ENCODE results near the gene RBPMS2. TPM values are rescaled to one million over a fixed set of nuclear protein-coding genes. Genes with fewer than 3 reads are reported as not detected.
"Not testable (repeated sequence)": the region's sequence is repeated elsewhere in the genome, so short reads cannot be mapped to it uniquely, and the experiment has no call there.

The RBPMS2 gene
- 0.11 TPM in 1 of 2 replicates, not detected in the other for total RNA-seq (2014; rRNA removed; shearing (Covaris generic))

DNA sequence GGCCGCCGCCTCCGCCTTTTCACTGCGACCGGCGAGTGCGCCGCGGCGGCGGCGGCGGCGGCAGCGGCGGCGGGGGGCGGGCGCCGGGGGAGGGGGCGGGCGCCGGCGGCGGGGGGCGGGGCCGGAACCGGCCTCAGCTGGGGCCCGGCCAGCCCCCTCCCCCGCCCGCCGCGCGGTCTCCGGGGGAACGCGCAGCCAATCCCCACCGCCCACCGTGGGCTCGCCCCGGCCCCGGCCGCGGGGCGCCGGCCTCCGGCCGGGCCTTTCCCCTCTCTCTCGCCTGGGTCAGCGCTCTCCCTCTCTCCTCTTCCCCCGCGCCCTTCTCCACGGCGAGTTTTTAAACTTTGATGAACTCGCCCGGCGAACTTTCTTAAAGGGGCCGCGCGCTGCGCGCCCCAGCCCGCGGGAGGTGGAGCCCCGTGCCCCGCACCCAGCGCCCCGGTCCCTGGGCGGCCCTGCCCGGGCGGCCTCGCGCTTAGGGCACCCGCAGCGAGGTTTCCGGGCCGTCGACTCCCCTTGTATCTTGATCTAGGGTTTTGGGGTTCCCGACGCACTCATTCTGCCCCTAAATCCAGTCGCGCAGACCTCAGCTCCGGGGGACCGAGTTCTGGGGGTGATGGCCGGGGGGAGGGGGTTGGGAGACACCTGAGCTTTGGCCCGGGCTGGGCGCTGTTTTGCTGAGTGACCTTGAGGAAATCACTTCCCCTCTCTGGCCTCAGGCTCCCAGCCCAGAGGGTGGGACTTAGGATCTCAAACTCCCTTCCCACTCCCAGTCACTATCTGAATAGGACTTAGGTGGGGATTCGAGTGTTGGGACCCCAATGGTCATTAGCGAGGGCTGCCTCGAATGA, at the start of gene RBPMS2:
Gene RBPMS2 (minus strand): TSS at position 39 of the 851 bp plus-strand sequence. CDS start 270 bp downstream, outside the sequence.
- H3K27ac ChIP-seq, result no peak within 1 kb of the TSS
- H3K36me3 ChIP-seq, result no peaks in the 10 kb centered on the region
- 0 out of 2 replicates have a peak, but pooled peaks cover 2% of the 10 kb centered on the region for H3K9me3 ChIP-seq (replicated peaks)
- H3K4me1 ChIP-seq (replicated peaks), result peaks cover 12% of the 10 kb centered on the region
- peak within 1 kb of the TSS; percentile 47 for H3K4me3 ChIP-seq
- DNase-seq (ENCODE audit: low read depth in 1 of 2, low spot score in 2 of 2), result no peak
- H3K27me3 ChIP-seq (replicated peaks), result peaks cover 19% of the 10 kb centered on the region

- peaks cover 35% of the 10 kb centered on the region for H3K36me3 ChIP-seq
- H3K9me3 ChIP-seq (replicated peaks), result no peaks in the 10 kb centered on the region
- no peaks in the 10 kb centered on the region for H3K27me3 ChIP-seq (replicated peaks)
- H3K4me1 ChIP-seq (replicated peaks), result peaks cover 31% of the 10 kb centered on the region
- H3K27ac ChIP-seq, result peak overlapping the region; percentile 51
- H3K4me3 ChIP-seq, result peak overlapping the region; percentile 48
- DNase-seq (ENCODE audit: low read depth in 1 of 2, low spot score in 2 of 2), result no peak
Measured at GRCh38 chr15:64824929-64825430, 49.6 kb upstream of the RBPMS2 start.

GRCh38 chr15:64816452-64816851, 41.1 kb upstream of the RBPMS2 start:
- no peak overlapping the region for H3K4me3 ChIP-seq
- H3K4me1 ChIP-seq (replicated peaks), result no peaks in the 10 kb centered on the region
- no peak overlapping the region for H3K27ac ChIP-seq
- H3K36me3 ChIP-seq, result peaks cover 57% of the 10 kb centered on the region
- no peak for DNase-seq (ENCODE audit: low read depth in 1 of 2, low spot score in 2 of 2)
- H3K27me3 ChIP-seq (replicated peaks), result no peaks in the 10 kb centered on the region
- no peaks in the 10 kb centered on the region for H3K9me3 ChIP-seq (replicated peaks)

- peaks cover 44% of the 10 kb centered on the region for H3K36me3 ChIP-seq
- not testable (repeated sequence) for DNase-seq (ENCODE audit: low read depth in 1 of 2, low spot score in 2 of 2); H3K9me3 ChIP-seq (replicated peaks); H3K4me1 ChIP-seq (replicated peaks); H3K4me3 ChIP-seq; H3K27ac ChIP-seq; H3K27me3 ChIP-seq (replicated peaks)
Measured at GRCh38 chr15:64814965-64815364, 39.6 kb upstream of the RBPMS2 start.

- not testable (repeated sequence) for H3K4me3 ChIP-seq; H3K27ac ChIP-seq; H3K9me3 ChIP-seq (replicated peaks); DNase-seq (ENCODE audit: low read depth in 1 of 2, low spot score in 2 of 2); H3K27me3 ChIP-seq (replicated peaks); H3K4me1 ChIP-seq (replicated peaks)
- H3K36me3 ChIP-seq, result peaks cover 37% of the 10 kb centered on the region
Measured at GRCh38 chr15:64814283-64814682, 38.9 kb upstream of the RBPMS2 start.

- H3K4me3 ChIP-seq, result no peak overlapping the region
- peaks cover 25% of the 10 kb centered on the region for H3K36me3 ChIP-seq
- no peak for DNase-seq (ENCODE audit: low read depth in 1 of 2, low spot score in 2 of 2)
- H3K27ac ChIP-seq, result no peak overlapping the region
- no peaks in the 10 kb centered on the region for H3K27me3 ChIP-seq (replicated peaks)
- no peaks in the 10 kb centered on the region for H3K9me3 ChIP-seq (replicated peaks)
- H3K4me1 ChIP-seq (replicated peaks), result 0 out of 2 replicates have a peak, but pooled peaks cover 4% of the 10 kb centered on the region
Measured at GRCh38 chr15:64813075-64813474, 37.7 kb upstream of the RBPMS2 start.

DNA sequence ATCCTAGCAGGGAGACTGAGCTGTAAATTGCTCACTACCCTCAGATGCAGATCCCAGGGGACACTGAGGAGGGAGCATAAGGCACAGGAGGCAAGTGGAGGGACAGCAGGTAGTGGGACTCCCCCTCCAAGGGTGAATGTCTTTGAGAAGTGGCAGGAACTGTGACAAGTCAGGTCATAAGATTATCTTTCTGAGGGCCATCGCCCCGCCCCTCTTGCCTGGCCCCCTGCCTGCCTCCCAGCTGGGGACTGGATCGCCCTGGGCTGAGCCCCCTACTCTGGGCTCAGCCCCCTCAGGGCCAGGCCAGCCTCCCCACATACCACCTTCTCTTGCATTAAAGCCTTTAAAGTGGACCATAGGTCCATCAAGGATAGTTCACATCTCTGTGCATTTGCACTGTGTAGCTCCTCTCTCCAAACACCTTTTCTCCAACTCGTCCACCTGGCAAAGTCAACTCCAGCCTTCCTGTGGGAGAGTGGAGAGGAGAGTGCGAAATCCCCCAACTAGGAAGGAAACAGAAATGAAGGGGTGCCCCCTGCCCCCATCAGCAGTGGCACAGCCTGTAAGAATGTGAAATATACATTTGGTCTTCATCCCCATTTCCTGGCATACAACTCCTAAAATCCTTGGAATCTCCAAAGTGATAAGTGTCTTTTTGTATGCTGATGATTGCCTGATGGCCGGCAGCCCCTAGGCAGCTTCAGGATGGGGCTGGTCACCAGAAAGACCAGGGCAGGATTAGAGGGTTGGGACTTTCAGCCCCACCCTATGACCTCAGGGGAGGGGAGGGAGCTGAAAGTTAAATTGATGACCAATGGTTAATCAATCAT, 35.3 kb upstream of the RBPMS2 start:
- H3K27ac ChIP-seq, result no peak overlapping the region
- 0 out of 2 replicates have a peak, but pooled peaks cover 4% of the 10 kb centered on the region for H3K4me1 ChIP-seq (replicated peaks)
- DNase-seq (ENCODE audit: low read depth in 1 of 2, low spot score in 2 of 2), result no peak

DNA sequence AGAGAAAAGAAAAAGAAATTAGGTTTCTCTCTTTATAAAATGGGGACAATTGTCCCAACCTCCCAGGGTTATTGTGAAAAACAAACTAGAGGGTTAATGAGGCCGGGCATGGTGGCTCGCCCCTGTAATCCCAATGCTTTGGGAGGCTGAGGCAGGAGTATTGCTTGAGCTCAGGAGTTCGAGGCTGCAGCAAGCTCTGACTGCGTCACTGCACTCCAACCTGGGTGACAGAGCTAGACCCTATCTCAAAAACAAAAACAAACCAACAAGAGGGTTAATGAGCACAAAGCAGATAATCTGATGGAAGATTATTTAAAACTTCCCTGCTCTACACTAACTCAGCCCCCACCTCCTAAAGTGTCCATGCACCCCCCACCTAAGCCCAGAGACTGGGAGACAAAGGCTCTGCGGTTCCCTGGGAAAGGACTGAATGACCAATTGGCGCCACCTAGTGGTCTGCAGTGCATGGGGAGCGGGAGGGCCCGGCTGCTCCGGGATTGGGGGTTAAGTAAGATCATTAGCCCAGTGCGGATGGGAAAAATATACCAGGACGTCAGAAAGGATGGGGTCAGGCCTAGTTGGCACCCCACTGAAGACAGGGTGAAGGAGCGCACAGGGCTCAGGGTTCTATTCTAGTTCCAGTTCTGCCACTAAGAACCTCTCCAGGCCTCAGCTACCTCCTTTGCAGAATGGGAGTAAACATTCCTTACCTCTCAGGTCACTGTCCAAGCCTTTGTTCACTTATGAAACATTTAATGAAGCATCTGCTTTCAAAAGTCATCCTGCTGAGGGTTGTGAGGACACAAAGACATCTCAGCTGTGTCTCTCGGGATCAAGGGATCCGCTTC, 34.5 kb upstream of the RBPMS2 start:
- Histone ChIP-seq H3K36me3 (no peaks in the 10 kb centered on the region), H3K27ac (no peak overlapping the region), H3K27me3 (replicated peaks) (no peaks in the 10 kb centered on the region), H3K9me3 (replicated peaks) (no peaks in the 10 kb centered on the region), H3K4me3 (no peak overlapping the region), H3K4me1 (replicated peaks) (0 out of 2 replicates have a peak, but pooled peaks cover 4% of the 10 kb centered on the region)
- DNase-seq (ENCODE audit: low read depth in 1 of 2, low spot score in 2 of 2), result peak; percentile 72 to 82

More for the DNA sequence above, 35.3 kb upstream of the RBPMS2 start:
- Histone ChIP-seq H3K27me3 (replicated peaks) (no peaks in the 10 kb centered on the region), H3K36me3 (peaks cover 4% of the 10 kb centered on the region; the same call in 1 of the 2 replicates), H3K4me3 (no peak overlapping the region), H3K9me3 (replicated peaks) (no peaks in the 10 kb centered on the region)

DNA sequence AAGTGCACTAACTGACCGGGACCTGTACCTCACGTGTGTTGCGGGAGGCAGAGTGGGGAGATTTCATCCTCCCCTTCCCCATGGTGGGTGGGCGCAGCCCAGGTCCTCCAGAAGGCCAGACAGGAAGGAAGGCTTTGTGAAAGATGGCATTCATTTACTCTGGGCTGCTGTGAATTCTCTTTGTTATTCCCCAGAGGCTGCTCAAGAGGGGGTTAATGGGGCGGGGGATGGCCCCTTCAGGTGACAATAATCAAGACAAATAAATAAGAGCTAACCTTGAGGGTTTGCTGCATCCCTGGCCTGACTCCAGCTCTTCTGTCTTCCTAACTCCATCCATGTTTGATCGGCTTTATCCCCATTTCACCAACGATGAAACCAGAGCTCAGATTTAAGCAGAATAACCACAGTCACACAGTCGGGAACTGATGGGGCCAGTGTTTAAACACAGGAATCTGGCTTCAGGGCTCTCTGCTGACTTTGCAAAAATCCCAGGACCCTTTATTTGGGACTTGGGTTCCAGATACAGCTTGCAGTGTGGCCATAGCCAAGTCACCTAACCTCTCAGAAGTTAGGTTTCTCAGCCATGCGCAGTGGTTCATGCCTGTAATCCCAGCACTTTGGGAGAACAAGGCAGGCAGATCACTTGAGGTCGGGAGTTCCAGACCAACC, 33.5 kb upstream of the RBPMS2 start:
- no peak for DNase-seq (ENCODE audit: low read depth in 1 of 2, low spot score in 2 of 2)
- no peak overlapping the region for H3K4me3 ChIP-seq
- no peaks in the 10 kb centered on the region for H3K27me3 ChIP-seq (replicated peaks)
- no peaks in the 10 kb centered on the region for H3K36me3 ChIP-seq
- no peak overlapping the region for H3K27ac ChIP-seq
- H3K9me3 ChIP-seq (replicated peaks), result no peaks in the 10 kb centered on the region
- 0 out of 2 replicates have a peak, but pooled peaks cover 4% of the 10 kb centered on the region for H3K4me1 ChIP-seq (replicated peaks)

- DNase-seq (ENCODE audit: low read depth in 1 of 2, low spot score in 2 of 2), result no peak
- Histone ChIP-seq H3K36me3 (no peaks in the 10 kb centered on the region), H3K27ac (no peak overlapping the region), H3K27me3 (replicated peaks) (no peaks in the 10 kb centered on the region), H3K9me3 (replicated peaks) (no peaks in the 10 kb centered on the region), H3K4me1 (replicated peaks) (0 out of 2 replicates have a peak, but pooled peaks cover 4% of the 10 kb centered on the region), H3K4me3 (no peak overlapping the region)
Measured at GRCh38 chr15:64807751-64808222, 32.4 kb upstream of the RBPMS2 start.

GRCh38 chr15:64807051-64807749, 31.8 kb upstream of the RBPMS2 start:
- Histone ChIP-seq H3K27ac (no peak overlapping the region), H3K4me1 (replicated peaks) (0 out of 2 replicates have a peak, but pooled peaks cover 4% of the 10 kb centered on the region), H3K9me3 (replicated peaks) (no peaks in the 10 kb centered on the region), H3K4me3 (no peak overlapping the region), H3K36me3 (no peaks in the 10 kb centered on the region), H3K27me3 (replicated peaks) (no peaks in the 10 kb centered on the region)
- DNase-seq (ENCODE audit: low read depth in 1 of 2, low spot score in 2 of 2), result no peak

DNA sequence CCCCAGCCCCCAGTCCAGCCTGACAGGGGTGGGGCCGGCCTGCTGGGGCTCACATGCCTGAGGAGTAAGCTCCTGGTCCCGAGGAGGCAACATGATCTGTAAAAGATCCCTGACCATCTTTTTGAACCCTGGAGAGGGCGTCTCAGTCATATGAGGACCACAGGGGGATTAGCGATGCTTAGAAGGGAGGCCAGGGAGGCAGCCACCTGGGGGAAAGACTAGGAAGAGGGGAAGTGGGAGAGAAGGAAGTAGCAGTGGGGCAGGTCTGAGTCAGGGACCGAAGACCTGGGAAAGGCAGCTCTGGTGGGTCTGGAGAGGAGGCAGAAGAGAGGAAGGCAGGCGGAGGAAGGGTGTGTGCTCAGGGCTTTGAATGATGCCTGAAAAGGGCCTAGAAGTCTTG, 31.1 kb upstream of the RBPMS2 start:
- DNase-seq (ENCODE audit: low read depth in 1 of 2, low spot score in 2 of 2), result no peak
- H3K27me3 ChIP-seq (replicated peaks), result no peaks in the 10 kb centered on the region
- no peaks in the 10 kb centered on the region for H3K9me3 ChIP-seq (replicated peaks)
- H3K4me1 ChIP-seq (replicated peaks), result 0 out of 2 replicates have a peak, but pooled peaks cover 4% of the 10 kb centered on the region
- no peaks in the 10 kb centered on the region for H3K36me3 ChIP-seq
- H3K4me3 ChIP-seq, result no peak overlapping the region
- H3K27ac ChIP-seq, result no peak overlapping the region

Measured in SJSA1 (cell line).